ENCODE measurements around the gene TAPT1. TPM values are rescaled to one million over a fixed set of nuclear protein-coding genes. Genes with fewer than 3 reads are reported as not detected.

TAPT1 gene
- total and polyA plus RNA-seq, 2 donors (not counting 1 experiment from before 2014, with no cell fraction given): 58.4 to 76.0 TPM

DNA sequence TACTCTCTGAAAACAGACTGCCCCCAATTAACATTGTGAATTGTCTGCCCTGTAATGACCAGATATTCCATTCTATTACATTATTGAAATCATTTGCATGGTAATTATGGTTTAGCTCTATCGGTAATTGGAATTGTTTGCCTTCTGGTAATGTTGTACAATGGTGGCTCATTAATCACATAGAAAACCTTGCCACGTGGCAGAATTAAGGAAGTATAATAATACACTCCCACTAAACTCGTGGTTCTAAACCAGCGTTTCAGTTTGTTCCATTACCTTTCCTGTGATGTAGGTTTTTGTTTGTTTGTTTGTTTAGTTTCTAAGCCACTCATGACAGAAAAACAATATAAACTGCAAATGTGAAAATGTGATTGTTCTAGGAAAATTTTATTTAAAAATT lies 45.1 kb upstream of the TAPT1 start:
- DNase-seq: no peak
- Mint-ChIP-seq H3K4me3 (no peak overlapping the region), H3K9me3 (ENCODE audit: insufficient read depth) (no peaks in the 10 kb centered on the region), H3K4me1 (peaks cover 15% of the 10 kb centered on the region), H3K27me3 (no peaks in the 10 kb centered on the region), H3K27ac (no peak overlapping the region)
- Histone ChIP-seq H3K4me2 (replicated peaks; ENCODE audit: low read depth, low read length, poor library complexity, severe bottlenecking) (no peak overlapping the region), H3K36me3 (replicated peaks in 1 of 2; ENCODE audit: control extremely low read depth in 1 of 2, control insufficient read depth in 1 of 2, extremely low read depth in 1 of 2, insufficient read depth in 2 of 2, low read length in 1 of 2) (no peaks in the 10 kb centered on the region), H4K20me1 (ENCODE audit: control insufficient read depth, insufficient read depth, low read length, poor library complexity, severe bottlenecking) (no peaks in the 10 kb centered on the region), H3K27ac (ENCODE audit: low read length in 2 of 2) (no peak overlapping the region), H2AFZ (ENCODE audit: insufficient read depth, low read depth, low read length, poor library complexity, severe bottlenecking) (no peak overlapping the region), H3K4me1 (ENCODE audit: control insufficient read depth in 2 of 2, insufficient read depth in 2 of 2, low read length in 2 of 2) (peaks cover 9 to 11% of the 10 kb centered on the region in 2 donors), H3K9ac (ENCODE audit: low read length) (no peak overlapping the region), H3K4me3 (ENCODE audit: control extremely low read depth in 1 of 5, extremely low read depth in 1 of 5, insufficient read depth in 1 of 5, low read depth in 2 of 5, low read length in 4 of 5) (no peak overlapping the region), H3K9me3 (ENCODE audit: control extremely low read depth in 1 of 3, control insufficient read depth in 2 of 3, insufficient read depth in 1 of 3, low read length in 2 of 3) (peaks cover 0 to 2% (median 1%) of the 10 kb centered on the region in 3 donors), H3K79me2 (ENCODE audit: control insufficient read depth, insufficient read depth, low read length) (no peaks in the 10 kb centered on the region), H3K27me3 (replicated peaks in 1 of 4; ENCODE audit: control extremely low read depth in 1 of 4, control insufficient read depth in 3 of 4, insufficient read depth in 4 of 4, low read length in 3 of 4) (no peaks in the 10 kb centered on the region)
- TF ChIP-seq EZH2 (IDR thresholded peaks at IDR 0.05; ENCODE audit: borderline replicate concordance, insufficient read depth, low read depth, low read length, poor library complexity, severe bottlenecking): no peak
- TF ChIP-seq, protein P1, sequence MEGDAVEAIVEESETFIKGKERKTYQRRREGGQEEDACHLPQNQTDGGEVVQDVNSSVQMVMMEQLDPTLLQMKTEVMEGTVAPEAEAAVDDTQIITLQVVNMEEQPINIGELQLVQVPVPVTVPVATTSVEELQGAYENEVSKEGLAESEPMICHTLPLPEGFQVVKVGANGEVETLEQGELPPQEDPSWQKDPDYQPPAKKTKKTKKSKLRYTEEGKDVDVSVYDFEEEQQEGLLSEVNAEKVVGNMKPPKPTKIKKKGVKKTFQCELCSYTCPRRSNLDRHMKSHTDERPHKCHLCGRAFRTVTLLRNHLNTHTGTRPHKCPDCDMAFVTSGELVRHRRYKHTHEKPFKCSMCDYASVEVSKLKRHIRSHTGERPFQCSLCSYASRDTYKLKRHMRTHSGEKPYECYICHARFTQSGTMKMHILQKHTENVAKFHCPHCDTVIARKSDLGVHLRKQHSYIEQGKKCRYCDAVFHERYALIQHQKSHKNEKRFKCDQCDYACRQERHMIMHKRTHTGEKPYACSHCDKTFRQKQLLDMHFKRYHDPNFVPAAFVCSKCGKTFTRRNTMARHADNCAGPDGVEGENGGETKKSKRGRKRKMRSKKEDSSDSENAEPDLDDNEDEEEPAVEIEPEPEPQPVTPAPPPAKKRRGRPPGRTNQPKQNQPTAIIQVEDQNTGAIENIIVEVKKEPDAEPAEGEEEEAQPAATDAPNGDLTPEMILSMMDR (IDR thresholded peaks at IDR 0.05): no peak
- ChIA-PET POLR2A (no interaction called here), CTCF (no interaction called here)
- intact Hi-C loops (cut with micrococcal nuclease): no loop called here
- ATAC-seq (ENCODE audit: low read depth): no peak
- WGBS (ENCODE audit: insufficient coverage): no CpG with 5 or more reads among the region's 4 CpGs

DNA sequence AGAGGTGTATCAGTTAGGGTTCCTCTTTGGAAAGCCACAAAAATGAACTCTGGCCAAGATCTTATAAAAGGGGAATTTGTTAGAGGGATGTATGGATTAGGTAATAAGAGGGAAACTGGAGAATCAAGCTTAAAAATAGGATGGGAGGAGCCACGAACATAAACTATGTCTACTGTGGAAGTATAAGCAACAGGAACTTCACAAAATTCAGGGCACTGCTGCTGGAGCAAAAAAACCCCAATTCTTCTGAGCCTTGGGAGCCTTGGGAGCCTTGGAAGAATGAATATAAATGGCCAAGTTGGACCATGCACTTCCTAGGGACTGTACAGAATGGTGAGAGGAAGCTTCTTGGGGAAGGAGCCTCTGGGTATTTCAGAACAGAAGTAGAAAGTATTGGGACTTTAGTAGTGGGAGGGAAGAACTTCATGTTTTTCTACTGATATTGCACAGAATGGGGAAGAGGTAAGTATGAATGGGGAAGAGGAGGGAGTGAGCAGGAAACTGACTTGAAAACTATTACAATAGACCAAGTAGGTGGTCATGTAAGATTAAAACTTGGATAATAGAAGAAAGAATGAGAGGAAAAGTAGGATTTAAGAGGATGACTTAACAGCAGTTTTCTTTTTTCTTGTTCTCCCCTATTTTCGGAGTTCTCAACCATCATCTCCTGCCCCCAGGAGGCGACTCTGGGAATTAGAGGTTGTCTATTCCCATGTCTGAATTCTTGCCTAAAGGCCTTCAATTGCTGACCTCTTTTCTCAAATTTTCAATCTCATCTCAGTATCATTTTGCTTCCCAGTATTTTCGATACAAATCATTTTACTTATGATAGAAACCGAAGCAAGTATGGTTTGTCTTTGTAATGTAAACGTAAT lies 44.4 kb upstream of the TAPT1 start:
- Histone ChIP-seq H3K9ac (ENCODE audit: low read length) (no peak overlapping the region), H3K27ac (ENCODE audit: low read length in 2 of 2) (no peak overlapping the region), H3K4me1 (ENCODE audit: control insufficient read depth in 2 of 2, insufficient read depth in 2 of 2, low read length in 2 of 2) (peaks cover 15 to 17% of the 10 kb centered on the region in 2 donors), H3K4me3 (ENCODE audit: control extremely low read depth in 1 of 5, extremely low read depth in 1 of 5, insufficient read depth in 1 of 5, low read depth in 2 of 5, low read length in 4 of 5) (no peak overlapping the region), H3K4me2 (replicated peaks; ENCODE audit: low read depth, low read length, poor library complexity, severe bottlenecking) (no peak overlapping the region), H3K36me3 (replicated peaks in 1 of 2; ENCODE audit: control extremely low read depth in 1 of 2, control insufficient read depth in 1 of 2, extremely low read depth in 1 of 2, insufficient read depth in 2 of 2, low read length in 1 of 2) (no peaks in the 10 kb centered on the region), H3K79me2 (ENCODE audit: control insufficient read depth, insufficient read depth, low read length) (no peaks in the 10 kb centered on the region), H2AFZ (ENCODE audit: insufficient read depth, low read depth, low read length, poor library complexity, severe bottlenecking) (no peak overlapping the region), H3K27me3 (replicated peaks in 1 of 4; ENCODE audit: control extremely low read depth in 1 of 4, control insufficient read depth in 3 of 4, insufficient read depth in 4 of 4, low read length in 3 of 4) (no peaks in the 10 kb centered on the region), H4K20me1 (ENCODE audit: control insufficient read depth, insufficient read depth, low read length, poor library complexity, severe bottlenecking) (no peaks in the 10 kb centered on the region), H3K9me3 (ENCODE audit: control extremely low read depth in 1 of 3, control insufficient read depth in 2 of 3, insufficient read depth in 1 of 3, low read length in 2 of 3) (peaks cover 0 to 1% (median 0%) of the 10 kb centered on the region in 3 donors)
- POLR2A ChIA-PET: no interaction called here
- intact Hi-C loops (cut with micrococcal nuclease): no loop called here
- H3K4me1 Mint-ChIP-seq: peaks cover 15% of the 10 kb centered on the region
- TF ChIP-seq, protein P1 (IDR thresholded peaks at IDR 0.05): no peak
- TF ChIP-seq EZH2 (IDR thresholded peaks at IDR 0.05; ENCODE audit: borderline replicate concordance, insufficient read depth, low read depth, low read length, poor library complexity, severe bottlenecking): no peak
- H3K9me3 Mint-ChIP-seq (ENCODE audit: insufficient read depth): no peaks in the 10 kb centered on the region
- H3K27ac Mint-ChIP-seq: no peak overlapping the region
- ATAC-seq (ENCODE audit: low read depth) (no peak), DNase-seq (no peak)
- CTCF ChIA-PET: no interaction called here
- H3K4me3 Mint-ChIP-seq: no peak overlapping the region
- WGBS (ENCODE audit: insufficient coverage): no CpG with 5 or more reads among the region's 6 CpGs
- H3K27me3 Mint-ChIP-seq: no peaks in the 10 kb centered on the region

Data from B cell (primary cell).